Thymus (tissue), 14 donors: ENCODE measurements around the gene KBTBD8. TPM values are rescaled to one million over a fixed set of nuclear protein-coding genes. Genes with fewer than 3 reads are reported as not detected.

Experiments
- DNase-seq, 9 donors: peaks; one replicate each; pipeline ENCODE4 v3.0.0-alpha.2; 2013; ENCODE audit warnings: low spot score in 9 of 9, low read depth in 6 of 9, missing footprints in 1 of 9
- H3K27ac ChIP-seq, 2 donors: one replicate each; pipeline ENCODE4 v1.5.1; 2013; ENCODE audit warnings: control low read depth in 1 of 2, low read depth in 1 of 2, low read length in 1 of 2, mild to moderate bottlenecking in 1 of 2, moderate library complexity in 1 of 2
- H3K27me3 ChIP-seq, 2 donors: one replicate each; pipeline ENCODE4 v1.5.1; 2013; ENCODE audit warnings: low read length in 1 of 2; ENCODE audit not compliant: control insufficient read depth in 2 of 2, insufficient read depth in 1 of 2
- H3K36me3 ChIP-seq, 2 donors: one replicate each; pipeline ENCODE4 v1.5.1; 2013; ENCODE audit warnings: low read length in 1 of 2, mild to moderate bottlenecking in 1 of 2, moderate library complexity in 1 of 2; ENCODE audit not compliant: control insufficient read depth in 2 of 2, insufficient read depth in 2 of 2
- H3K4me1 ChIP-seq, 2 donors: one replicate each; pipeline ENCODE4 v1.5.1; 2013; ENCODE audit warnings: low read length in 2 of 2; ENCODE audit not compliant: control insufficient read depth in 2 of 2, insufficient read depth in 2 of 2
- H3K4me3 ChIP-seq, 2 donors: one replicate each; pipeline ENCODE4 v1.5.1; 2013; ENCODE audit warnings: low read length in 2 of 2, control low read depth in 1 of 2, mild to moderate bottlenecking in 1 of 2
- H3K9me3 ChIP-seq, 2 donors: one replicate each; pipeline ENCODE4 v1.5.1; 2013; ENCODE audit warnings: low read length in 1 of 2, mild to moderate bottlenecking in 1 of 2; ENCODE audit not compliant: control insufficient read depth in 2 of 2, insufficient read depth in 1 of 2
- WGBS: extraction: QIAGEN DNeasy Blood & Tissue Kit; methylation state at CpG from one replicate; pipeline ENCODE4 v1.1.7; 2013; 5-methylcytosine and 5-hydroxymethylcytosine counted together
- long read RNA-seq, 10 donors: transcript quantifications; one replicate each; lab custom pipeline, GENCODE V29; 2026
- polyA plus RNA-seq: library from polyadenylated mRNA; stranded (reverse); fragments of 200-250 nt; gene quantifications from one replicate; pipeline ENCODE4 v1.2.3, GENCODE V29; 2013
- total RNA-seq: library from RNA; stranded (reverse); fragments of 120-200 nt; gene quantifications from one replicate; pipeline ENCODE4 v1.2.4, GENCODE V29; 2013
- donor health status: healthy.

The KBTBD8 gene
- total RNA-seq, result 6.9 TPM
- polyA plus RNA-seq, result 2.9 TPM
- long read RNA-seq, donor 1, result 0 reads
- long read RNA-seq, donor 2, result 0 reads
- long read RNA-seq, donor 3, full-length matches to known transcripts, result 3 of 3 reads
- long read RNA-seq, donor 3, partial matches to known transcripts, result 0 of 3 reads
- long read RNA-seq, donor 3, other reads (novel, unspliced or antisense), result 0 of 3 reads
- long read RNA-seq, donor 4, full-length matches to known transcripts, result 1 of 1 reads
- long read RNA-seq, donor 4, partial matches to known transcripts, result 0 of 1 reads
- long read RNA-seq, donor 4, other reads (novel, unspliced or antisense), result 0 of 1 reads
- long read RNA-seq, donor 5, full-length matches to known transcripts, result 1 of 1 reads
- long read RNA-seq, donor 5, partial matches to known transcripts, result 0 of 1 reads
- long read RNA-seq, donor 5, other reads (novel, unspliced or antisense), result 0 of 1 reads
- long read RNA-seq, donor 6, full-length matches to known transcripts, result 1 of 1 reads
- long read RNA-seq, donor 6, partial matches to known transcripts, result 0 of 1 reads
- long read RNA-seq, donor 6, other reads (novel, unspliced or antisense), result 0 of 1 reads
- long read RNA-seq, donor 7, full-length matches to known transcripts, result 2 of 2 reads
- long read RNA-seq, donor 7, partial matches to known transcripts, result 0 of 2 reads
- long read RNA-seq, donor 7, other reads (novel, unspliced or antisense), result 0 of 2 reads
- long read RNA-seq, donor 8, full-length matches to known transcripts, result 2 of 2 reads
- long read RNA-seq, donor 8, partial matches to known transcripts, result 0 of 2 reads
- long read RNA-seq, donor 8, other reads (novel, unspliced or antisense), result 0 of 2 reads
- long read RNA-seq, donor 9, result 0 reads
- long read RNA-seq, donor 10, full-length matches to known transcripts, result 1 of 1 reads
- long read RNA-seq, donor 10, partial matches to known transcripts, result 0 of 1 reads
- long read RNA-seq, donor 10, other reads (novel, unspliced or antisense), result 0 of 1 reads

DNA sequence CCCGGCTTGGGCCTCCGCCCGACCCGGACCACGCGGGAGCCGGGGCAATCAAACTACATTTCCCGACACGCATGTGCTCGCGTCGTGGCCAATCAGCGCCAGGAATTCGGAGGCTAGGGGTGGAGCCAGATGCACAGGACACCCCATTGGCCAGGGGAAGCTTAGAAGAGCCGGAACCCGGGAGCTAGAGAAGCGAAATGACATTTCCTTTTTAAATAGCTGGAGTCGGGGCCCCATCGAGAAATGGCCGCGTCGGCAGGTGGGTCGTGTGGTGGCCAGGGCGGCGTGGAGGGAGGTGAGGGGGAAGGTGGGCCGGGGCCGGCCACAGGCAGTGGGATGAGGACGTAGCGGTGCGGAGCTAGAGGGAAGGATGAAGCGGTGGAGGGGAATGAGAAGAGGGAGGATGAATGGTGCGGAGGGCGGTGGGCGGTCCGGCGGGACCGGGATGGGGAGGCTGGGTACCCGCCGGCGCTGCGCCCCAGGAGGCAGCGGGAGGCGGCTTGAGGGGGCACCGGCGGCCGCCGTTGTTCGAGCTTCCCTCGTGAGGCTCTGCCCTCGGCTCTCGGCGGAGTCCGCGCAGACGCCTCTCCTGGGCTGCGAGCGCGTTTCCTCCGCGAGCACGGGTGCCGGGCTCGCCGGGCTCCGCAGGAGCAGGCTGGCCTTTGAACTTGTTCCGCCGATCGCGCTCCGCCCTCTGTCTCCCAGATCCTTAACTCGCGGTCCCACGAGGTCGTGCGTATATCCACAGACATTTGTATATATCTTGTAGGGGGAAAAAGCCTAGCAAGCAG lies at the start of gene KBTBD8:
TSS of gene KBTBD8 (plus strand) at position 195 of the 791 bp plus-strand sequence. CDS start at position 244, 49 bp downstream.
- DNase-seq, result peak; percentile 95 to 100 (median 98)
- H3K9me3 ChIP-seq, result no peaks in the 10 kb centered on the region
- no peaks in the 10 kb centered on the region for H3K27me3 ChIP-seq
- peaks cover 0 to 5% of the 10 kb centered on the region in 2 donors for H3K36me3 ChIP-seq
- H3K4me1 ChIP-seq, result peaks cover 10 to 14% of the 10 kb centered on the region in 2 donors
- peak within 1 kb of the TSS; percentile 55 to 85 for H3K27ac ChIP-seq
- peak within 1 kb of the TSS; percentile 61 to 64 for H3K4me3 ChIP-seq
- under 1% methylated on average over 75 of the region's 75 CpGs for WGBS

GRCh38 chr3:66948838-66949237 lies 49.3 kb upstream of the KBTBD8 start:
- 98% methylated on average over 2 of the region's 2 CpGs for WGBS

DNA sequence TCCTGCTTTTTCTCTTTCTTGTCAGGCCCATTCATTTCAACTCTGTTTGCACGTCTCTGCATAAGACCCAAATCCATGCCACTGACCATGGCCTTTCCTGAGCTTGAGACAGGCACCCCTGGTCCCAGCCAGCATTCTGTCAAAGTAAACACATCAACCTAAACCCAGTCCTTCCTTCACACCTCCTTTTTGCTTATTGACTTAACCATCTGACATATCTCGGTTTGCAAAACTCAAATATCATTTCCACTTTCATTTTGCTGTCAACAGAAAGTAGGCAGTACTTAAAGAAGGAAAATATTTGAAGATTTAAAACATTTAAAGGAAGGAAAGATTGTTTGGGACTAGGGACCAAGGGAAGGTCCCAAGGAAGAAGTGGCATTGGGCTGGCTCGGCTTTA lies 48.2 kb upstream of the KBTBD8 start:
- WGBS, result 93% methylated on average over 3 of the region's 3 CpGs
- Histone ChIP-seq H3K27me3 (no peaks in the 10 kb centered on the region), H3K4me1 (no peaks in the 10 kb centered on the region), H3K9me3 (no peaks in the 10 kb centered on the region), H3K4me3 (no peak overlapping the region), H3K27ac (no peak overlapping the region), H3K36me3 (no peaks in the 10 kb centered on the region)
- no peak for DNase-seq

More at GRCh38 chr3:66948838-66949237, 49.3 kb upstream of the KBTBD8 start:
- H3K36me3 ChIP-seq, result no peaks in the 10 kb centered on the region
- H3K27ac ChIP-seq, result no peak overlapping the region
- no peak for DNase-seq
- no peak overlapping the region for H3K4me3 ChIP-seq
- no peaks in the 10 kb centered on the region for H3K4me1 ChIP-seq
- no peaks in the 10 kb centered on the region for H3K27me3 ChIP-seq
- H3K9me3 ChIP-seq, result no peaks in the 10 kb centered on the region

DNA sequence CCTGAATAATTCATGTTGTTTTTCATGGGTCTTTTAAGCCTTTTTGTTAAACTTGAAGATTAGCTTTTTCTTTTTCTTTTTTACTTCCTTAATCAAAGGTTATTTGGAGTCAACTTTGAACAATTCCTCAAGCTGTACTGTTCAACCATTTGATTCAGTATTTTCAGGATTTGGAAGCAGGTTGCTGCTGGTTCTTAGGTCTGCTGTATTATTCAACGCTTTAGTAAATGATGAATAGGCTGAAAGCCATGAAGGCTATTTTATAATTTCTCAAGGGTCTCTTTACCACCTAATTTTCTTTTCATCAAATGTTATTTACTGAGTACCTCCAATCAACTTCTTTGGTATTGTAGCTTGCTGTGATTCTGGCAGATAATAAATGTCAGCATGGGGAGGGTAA lies 45.8 kb upstream of the KBTBD8 start:
- 92% methylated on average over 1 of the region's 1 CpG for WGBS
- H3K27ac ChIP-seq, result no peak overlapping the region
- H3K4me3 ChIP-seq, result no peak overlapping the region
- H3K36me3 ChIP-seq, result no peaks in the 10 kb centered on the region
- H3K4me1 ChIP-seq, result no peaks in the 10 kb centered on the region
- DNase-seq, result no peak
- H3K27me3 ChIP-seq, result no peaks in the 10 kb centered on the region
- no peaks in the 10 kb centered on the region for H3K9me3 ChIP-seq

GRCh38 chr3:66953934-66954445 lies 44.1 kb upstream of the KBTBD8 start:
- Histone ChIP-seq H3K4me1 (no peaks in the 10 kb centered on the region), H3K27ac (no peak overlapping the region), H3K4me3 (no peak overlapping the region), H3K36me3 (no peaks in the 10 kb centered on the region), H3K9me3 (no peaks in the 10 kb centered on the region), H3K27me3 (no peaks in the 10 kb centered on the region)
- DNase-seq, result no peak
- 94% methylated on average over 4 of the region's 4 CpGs for WGBS

DNA sequence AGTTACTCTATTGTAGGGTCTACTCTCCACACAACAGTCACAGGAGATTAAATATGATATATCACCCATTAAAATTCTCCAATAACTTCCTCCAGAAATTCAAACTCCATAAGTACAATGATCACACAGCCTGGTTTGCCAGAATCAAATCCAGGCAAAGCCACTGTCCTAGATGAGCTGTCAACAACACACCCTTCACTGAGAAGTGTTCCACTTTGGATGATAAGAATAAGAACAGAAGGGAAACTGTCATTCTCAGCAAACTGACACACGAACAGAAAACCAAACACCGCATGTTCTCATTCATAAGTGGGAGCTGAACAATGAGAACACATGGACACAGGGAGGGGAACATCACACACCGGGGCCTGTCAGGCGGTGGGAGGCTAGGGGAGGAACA lies 41.4 kb upstream of the KBTBD8 start:
- Histone ChIP-seq H3K9me3 (no peaks in the 10 kb centered on the region), H3K4me1 (no peaks in the 10 kb centered on the region), H3K4me3 (no peak overlapping the region), H3K36me3 (no peaks in the 10 kb centered on the region), H3K27ac (no peak overlapping the region), H3K27me3 (no peaks in the 10 kb centered on the region)
- DNase-seq, result no peak
- 96% methylated on average over 4 of the region's 4 CpGs for WGBS

DNA sequence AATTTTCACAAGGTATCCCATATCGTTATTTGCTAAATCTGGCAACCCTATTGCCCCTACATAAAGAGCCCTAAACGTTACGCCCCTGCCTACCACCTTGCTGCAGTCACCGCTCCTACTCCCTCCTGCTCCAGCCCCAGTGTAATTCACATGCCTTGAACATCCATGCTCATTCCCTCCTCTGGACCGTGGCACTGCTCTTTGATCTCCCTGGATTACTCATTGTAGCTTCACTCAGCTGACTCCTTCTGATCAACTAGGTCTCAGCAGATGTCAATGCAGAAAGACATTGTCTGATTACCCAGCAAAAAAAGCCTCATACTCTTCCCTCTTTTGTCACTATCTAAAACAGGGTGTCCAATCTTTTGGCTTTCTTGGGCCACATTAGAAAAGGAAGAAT lies 40.7 kb upstream of the KBTBD8 start:
- 83% methylated on average over 5 of the region's 5 CpGs for WGBS
- Histone ChIP-seq H3K27me3 (no peaks in the 10 kb centered on the region), H3K9me3 (no peaks in the 10 kb centered on the region), H3K4me3 (no peak overlapping the region), H3K4me1 (no peaks in the 10 kb centered on the region), H3K27ac (no peak overlapping the region), H3K36me3 (no peaks in the 10 kb centered on the region)
- DNase-seq, result no peak

- Histone ChIP-seq H3K27ac (no peak overlapping the region), H3K27me3 (no peaks in the 10 kb centered on the region), H3K4me1 (no peaks in the 10 kb centered on the region), H3K36me3 (no peaks in the 10 kb centered on the region), H3K9me3 (no peaks in the 10 kb centered on the region), H3K4me3 (no peak overlapping the region)
- no peak for DNase-seq
- WGBS, result 99% methylated on average over 1 of the region's 1 CpG
Measured at GRCh38 chr3:66958067-66958466, 40.0 kb upstream of the KBTBD8 start.
